ENCODE data around the gene RBPJ.
"Not testable (repeated sequence)": the region's sequence is repeated elsewhere in the genome, so short reads cannot be mapped to it uniquely, and the experiment has no call there.

The RBPJ gene

GRCh38 chr4:26384380-26385057, 63.7 kb downstream of the RBPJ start:
- no peak for TF ChIP-seq CTCF (IDR thresholded peaks at IDR 0.05; ENCODE audit: low read depth, low read length, missing control alignments)
- H3K4me3 ChIP-seq (ENCODE audit: low read depth, low read length) = no peak overlapping the region
- DNase-seq (ENCODE audit: low read depth) = no peak

GRCh38 chr4:26385690-26386089, 64.9 kb downstream of the RBPJ start:
- no peak overlapping the region for H3K4me3 ChIP-seq (ENCODE audit: low read depth, low read length)
- no peak for TF ChIP-seq CTCF (IDR thresholded peaks at IDR 0.05; ENCODE audit: low read depth, low read length, missing control alignments)
- no peak for DNase-seq (ENCODE audit: low read depth)

GRCh38 chr4:26386386-26386785, 65.6 kb downstream of the RBPJ start:
- no peak for TF ChIP-seq CTCF (IDR thresholded peaks at IDR 0.05; ENCODE audit: low read depth, low read length, missing control alignments)
- no peak overlapping the region for H3K4me3 ChIP-seq (ENCODE audit: low read depth, low read length)
- DNase-seq (ENCODE audit: low read depth) = no peak

- no peak for DNase-seq (ENCODE audit: low read depth)
Observed at GRCh38 chr4:26388671-26389070, 67.9 kb downstream of the RBPJ start.

GRCh38 chr4:26397086-26397485, 76.3 kb downstream of the RBPJ start:
- DNase-seq (ENCODE audit: low read depth) = no peak
- no peak overlapping the region for H3K4me3 ChIP-seq (ENCODE audit: low read depth, low read length)
- TF ChIP-seq CTCF (IDR thresholded peaks at IDR 0.05; ENCODE audit: low read depth, low read length, missing control alignments) = no peak

More at GRCh38 chr4:26388671-26389070, 67.9 kb downstream of the RBPJ start:
- H3K4me3 ChIP-seq (ENCODE audit: low read depth, low read length) = no peak overlapping the region
- TF ChIP-seq CTCF (IDR thresholded peaks at IDR 0.05; ENCODE audit: low read depth, low read length, missing control alignments) = no peak

- no peak overlapping the region for H3K4me3 ChIP-seq (ENCODE audit: low read depth, low read length)
- no peak for TF ChIP-seq CTCF (IDR thresholded peaks at IDR 0.05; ENCODE audit: low read depth, low read length, missing control alignments)
- DNase-seq (ENCODE audit: low read depth) = no peak
Observed at GRCh38 chr4:26400132-26400531, 79.3 kb downstream of the RBPJ start.

GRCh38 chr4:26402017-26402416, 81.2 kb downstream of the RBPJ start:
- not testable (repeated sequence) for H3K4me3 ChIP-seq (ENCODE audit: low read depth, low read length); DNase-seq (ENCODE audit: low read depth)

All from GM12864 (cell line).